SK-N-SH treated with all-trans-retinoic acid at 6 μM for 48 hours (cell line): ENCODE data around the gene QPCTL.

Experiments
- ARNTL ChIP-seq: fragments of 450-650 bp; formaldehyde crosslinking; IDR thresholded peaks from 2 replicates; pipeline ENCODE4 v1.5.0; 2020; ENCODE audit warnings: low read depth, mild to moderate bottlenecking, moderate library complexity, borderline replicate concordance
- CSDC2 ChIP-seq: fragments of 250-450 bp; sonication (Bioruptor Pico); IDR thresholded peaks from 2 replicates; pipeline ENCODE4 v1.5.0; 2020; ENCODE audit warnings: mild to moderate bottlenecking, moderate library complexity
- ESRRG ChIP-seq: fragments of 250-450 bp; sonication (Bioruptor Pico); IDR thresholded peaks from 2 replicates; pipeline ENCODE4 v1.6.1; 2021; ENCODE audit warnings: mild to moderate bottlenecking
- GLIS3 ChIP-seq: fragments of 250-450 bp; sonication (Bioruptor Pico); IDR thresholded peaks from 2 replicates; pipeline ENCODE4 v1.5.0; 2020; ENCODE audit warnings: mild to moderate bottlenecking, moderate library complexity
- ISL1 ChIP-seq: fragments of 250-450 bp; sonication (Bioruptor Pico); IDR thresholded peaks from 2 replicates; pipeline ENCODE4 v2.1.2; 2022; ENCODE audit warnings: mild to moderate bottlenecking, moderate library complexity
- OSR1 ChIP-seq: fragments of 250-450 bp; sonication (Bioruptor Pico); IDR thresholded peaks from 2 replicates; pipeline ENCODE4 v1.8.0; 2022; ENCODE audit warnings: moderate library complexity, mild to moderate bottlenecking, inconsistent platforms
- SNAI2 ChIP-seq: fragments of 250-450 bp; sonication (Bioruptor Pico); IDR thresholded peaks from 2 replicates; pipeline ENCODE4 v1.5.0; 2020; ENCODE audit warnings: mild to moderate bottlenecking, moderate library complexity
- ZC3H10 ChIP-seq: fragments of 250-450 bp; sonication (Bioruptor Pico); IDR thresholded peaks from 2 replicates; pipeline ENCODE4 v1.5.1; 2021; ENCODE audit warnings: mild to moderate bottlenecking, moderate library complexity
- ZFP3 ChIP-seq: fragments of 250-450 bp; sonication (Bioruptor Pico); IDR thresholded peaks from 2 replicates; pipeline ENCODE4 v1.5.0; 2020; ENCODE audit warnings: mild to moderate bottlenecking, moderate library complexity
- ZFP30 ChIP-seq: fragments of 450-650 bp; formaldehyde crosslinking; IDR thresholded peaks from 2 replicates; pipeline ENCODE4 v1.5.0; 2022; ENCODE audit warnings: mild to moderate bottlenecking, moderate library complexity
- ZNF70 ChIP-seq: fragments of 450-650 bp; formaldehyde crosslinking; IDR thresholded peaks from 2 replicates; pipeline ENCODE4 v1.5.0; 2020; ENCODE audit warnings: mild to moderate bottlenecking, moderate library complexity
- ZNF8 ChIP-seq: fragments of 450-650 bp; formaldehyde crosslinking; IDR thresholded peaks from 2 replicates; pipeline ENCODE4 v1.5.0; 2020; ENCODE audit warnings: mild to moderate bottlenecking, moderate library complexity
- TF ChIP-seq, protein P1 (sequence below): fragments of 250-450 bp; sonication (Bioruptor Pico); IDR thresholded peaks from 2 replicates; pipeline ENCODE4 v1.5.1; 2020; ENCODE audit warnings: low read depth, mild to moderate bottlenecking, moderate library complexity
- TF ChIP-seq, protein P2 (sequence below): fragments of 250-450 bp; sonication (Bioruptor Pico); IDR thresholded peaks from 2 replicates; pipeline ENCODE4 v1.5.1; 2021; ENCODE audit warnings: mild to moderate bottlenecking, moderate library complexity

DNA sequence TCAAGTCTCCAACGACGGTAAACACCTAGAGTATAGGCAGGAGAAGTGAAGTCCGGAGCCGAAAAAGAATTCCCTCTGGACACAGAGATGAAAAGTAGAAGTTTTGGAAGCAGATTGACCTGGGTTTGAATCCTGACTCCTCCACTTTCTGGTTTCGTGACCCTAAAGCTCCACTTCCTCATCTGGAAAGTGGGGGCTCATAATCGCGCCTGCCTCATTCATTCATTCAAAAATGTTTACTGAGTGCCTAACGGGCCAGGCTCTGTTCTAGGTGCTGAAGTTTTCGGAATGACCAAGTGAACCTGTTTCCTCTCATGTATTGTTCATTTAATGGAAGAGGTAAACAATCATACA, 46.1 kb upstream of the QPCTL start:
- TF ChIP-seq ESRRG (CRISPR knock-in tag) (no peak), CSDC2 (CRISPR knock-in tag) (no peak), GLIS3 (no peak), SNAI2 (0 out of 2 replicates have a peak, but pooled peaks have one; percentile 14), ARNTL (no peak), ZFP30 (CRISPR knock-in tag) (no peak), OSR1 (no peak), ISL1 (CRISPR knock-in tag) (no peak), ZNF70 (no peak), ZNF8 (no peak), ZC3H10 (no peak), ZFP3 (CRISPR knock-in tag) (no peak)
- TF ChIP-seq, protein P1, sequence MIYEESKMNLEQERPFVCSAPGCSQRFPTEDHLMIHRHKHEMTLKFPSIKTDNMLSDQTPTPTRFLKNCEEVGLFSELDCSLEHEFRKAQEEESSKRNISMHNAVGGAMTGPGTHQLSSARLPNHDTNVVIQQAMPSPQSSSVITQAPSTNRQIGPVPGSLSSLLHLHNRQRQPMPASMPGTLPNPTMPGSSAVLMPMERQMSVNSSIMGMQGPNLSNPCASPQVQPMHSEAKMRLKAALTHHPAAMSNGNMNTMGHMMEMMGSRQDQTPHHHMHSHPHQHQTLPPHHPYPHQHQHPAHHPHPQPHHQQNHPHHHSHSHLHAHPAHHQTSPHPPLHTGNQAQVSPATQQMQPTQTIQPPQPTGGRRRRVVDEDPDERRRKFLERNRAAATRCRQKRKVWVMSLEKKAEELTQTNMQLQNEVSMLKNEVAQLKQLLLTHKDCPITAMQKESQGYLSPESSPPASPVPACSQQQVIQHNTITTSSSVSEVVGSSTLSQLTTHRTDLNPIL (CRISPR knock-in tag): no peak
- TF ChIP-seq, protein P2, sequence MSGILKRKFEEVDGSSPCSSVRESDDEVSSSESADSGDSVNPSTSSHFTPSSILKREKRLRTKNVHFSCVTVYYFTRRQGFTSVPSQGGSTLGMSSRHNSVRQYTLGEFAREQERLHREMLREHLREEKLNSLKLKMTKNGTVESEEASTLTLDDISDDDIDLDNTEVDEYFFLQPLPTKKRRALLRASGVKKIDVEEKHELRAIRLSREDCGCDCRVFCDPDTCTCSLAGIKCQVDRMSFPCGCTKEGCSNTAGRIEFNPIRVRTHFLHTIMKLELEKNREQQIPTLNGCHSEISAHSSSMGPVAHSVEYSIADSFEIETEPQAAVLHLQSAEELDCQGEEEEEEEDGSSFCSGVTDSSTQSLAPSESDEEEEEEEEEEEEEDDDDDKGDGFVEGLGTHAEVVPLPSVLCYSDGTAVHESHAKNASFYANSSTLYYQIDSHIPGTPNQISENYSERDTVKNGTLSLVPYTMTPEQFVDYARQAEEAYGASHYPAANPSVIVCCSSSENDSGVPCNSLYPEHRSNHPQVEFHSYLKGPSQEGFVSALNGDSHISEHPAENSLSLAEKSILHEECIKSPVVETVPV (CRISPR knock-in tag): no peak
